ENCODE data around the gene NES. TPM values are rescaled to one million over a fixed set of nuclear protein-coding genes. Genes with fewer than 3 reads are reported as not detected.

The NES gene
- total RNA-seq, 2 experiments from 2014 or later, result 0.07 TPM; not detected in 1

DNA sequence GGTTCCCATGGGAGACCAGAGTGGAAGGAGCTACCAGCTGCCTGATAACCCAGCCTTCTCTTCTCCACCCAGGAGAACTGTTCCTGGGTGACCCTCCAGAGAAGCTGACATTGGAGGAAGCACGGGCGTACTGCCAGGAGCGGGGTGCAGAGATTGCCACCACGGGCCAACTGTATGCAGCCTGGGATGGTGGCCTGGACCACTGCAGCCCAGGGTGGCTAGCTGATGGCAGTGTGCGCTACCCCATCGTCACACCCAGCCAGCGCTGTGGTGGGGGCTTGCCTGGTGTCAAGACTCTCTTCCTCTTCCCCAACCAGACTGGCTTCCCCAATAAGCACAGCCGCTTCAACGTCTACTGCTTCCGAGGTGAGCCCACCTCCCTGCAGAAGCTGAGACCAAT lies 28.7 kb downstream of the NES start:
- Mint-ChIP-seq H3K36me3 (no peaks in the 10 kb centered on the region), H3K27me3 (peaks cover 68% of the 10 kb centered on the region), H3K4me1 (ENCODE audit: low read depth) (peaks cover 4% of the 10 kb centered on the region), H3K4me3 (no peak overlapping the region), H3K9me3 (no peaks in the 10 kb centered on the region), H3K27ac (no peak overlapping the region)
- intact Hi-C loops (cut with micrococcal nuclease), result no loop called here
- CTCF ChIA-PET, result interaction anchor here (0.6 to 2.9 kb wide), 13 partner anchors 10 to 262 kb away, joined by 3 to 19 read pairs (median 4); no protein-coding TSS in a partner anchor
- DNase-seq, result no peak
- POLR2A ChIA-PET, result no interaction called here

- POLR2A ChIA-PET, result no interaction called here
These were observed 29.9 kb downstream of the NES start for GRCh38 chr1:156647351-156647750.

DNA sequence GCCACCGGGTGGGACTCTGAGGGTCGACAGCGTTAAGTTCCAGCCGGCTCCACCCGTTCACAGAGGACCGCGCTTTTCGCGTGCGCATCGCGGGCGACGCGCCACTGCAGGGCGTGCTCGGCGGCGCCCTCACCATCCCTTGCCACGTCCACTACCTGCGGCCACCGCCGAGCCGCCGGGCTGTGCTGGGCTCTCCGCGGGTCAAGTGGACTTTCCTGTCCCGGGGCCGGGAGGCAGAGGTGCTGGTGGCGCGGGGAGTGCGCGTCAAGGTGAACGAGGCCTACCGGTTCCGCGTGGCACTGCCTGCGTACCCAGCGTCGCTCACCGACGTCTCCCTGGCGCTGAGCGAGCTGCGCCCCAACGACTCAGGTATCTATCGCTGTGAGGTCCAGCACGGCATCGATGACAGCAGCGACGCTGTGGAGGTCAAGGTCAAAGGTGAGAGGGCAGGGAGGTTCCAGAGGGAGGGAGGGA lies 30.4 kb downstream of the NES start:
- Mint-ChIP-seq H3K36me3 (no peaks in the 10 kb centered on the region), H3K4me3 (no peak overlapping the region)

More at GRCh38 chr1:156647351-156647750, 29.9 kb downstream of the NES start:
- peaks cover 67% of the 10 kb centered on the region for H3K27me3 Mint-ChIP-seq
- H3K36me3 Mint-ChIP-seq, result no peaks in the 10 kb centered on the region
- no peak overlapping the region for H3K4me3 Mint-ChIP-seq
- peaks cover 12% of the 10 kb centered on the region for H3K4me1 Mint-ChIP-seq (ENCODE audit: low read depth)
- DNase-seq, result no peak
- H3K9me3 Mint-ChIP-seq, result no peaks in the 10 kb centered on the region
- CTCF ChIA-PET, result interaction anchor here (0.8 kb wide), 1 partner anchor 12 kb away, joined by 4 read pairs; no protein-coding TSS in a partner anchor
- intact Hi-C loops (cut with micrococcal nuclease), result no loop called here
- H3K27ac Mint-ChIP-seq, result no peak overlapping the region

DNA sequence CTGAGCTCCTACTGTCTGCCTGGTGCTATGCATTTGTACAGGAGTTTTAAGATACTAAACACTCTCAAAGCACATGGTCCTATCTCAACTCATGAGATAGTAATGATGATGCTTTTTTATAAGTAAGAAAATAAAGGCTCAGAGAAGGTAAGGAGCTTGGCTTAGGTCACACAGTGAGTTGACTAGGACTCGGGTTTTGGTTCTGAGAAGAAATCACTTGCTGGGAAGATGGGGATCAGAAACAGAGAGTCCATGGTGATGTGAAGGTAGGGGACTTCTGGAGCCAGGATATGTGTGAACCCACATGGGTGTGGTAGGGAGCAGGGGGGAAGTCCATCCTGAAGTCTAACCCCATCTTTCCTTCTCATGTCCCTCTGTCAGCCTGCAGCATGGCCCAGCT lies 31.5 kb downstream of the NES start:
- CTCF ChIA-PET, result interaction anchor here (1.9 to 3.3 kb wide), 2 partner anchors 13 to 19 kb away, joined by 12 to 30 read pairs; no protein-coding TSS in a partner anchor

More for the DNA sequence above, 30.4 kb downstream of the NES start:
- POLR2A ChIA-PET, result no interaction called here
- intact Hi-C loops (cut with micrococcal nuclease), result no loop called here
- CTCF ChIA-PET, result interaction anchor here (1.9 kb wide), 1 partner anchor 20 kb away, joined by 12 read pairs; no protein-coding TSS in a partner anchor
- Mint-ChIP-seq H3K9me3 (no peaks in the 10 kb centered on the region), H3K27me3 (peaks cover 65% of the 10 kb centered on the region), H3K27ac (no peak overlapping the region), H3K4me1 (ENCODE audit: low read depth) (peaks cover 13% of the 10 kb centered on the region)
- no peak for DNase-seq

DNA sequence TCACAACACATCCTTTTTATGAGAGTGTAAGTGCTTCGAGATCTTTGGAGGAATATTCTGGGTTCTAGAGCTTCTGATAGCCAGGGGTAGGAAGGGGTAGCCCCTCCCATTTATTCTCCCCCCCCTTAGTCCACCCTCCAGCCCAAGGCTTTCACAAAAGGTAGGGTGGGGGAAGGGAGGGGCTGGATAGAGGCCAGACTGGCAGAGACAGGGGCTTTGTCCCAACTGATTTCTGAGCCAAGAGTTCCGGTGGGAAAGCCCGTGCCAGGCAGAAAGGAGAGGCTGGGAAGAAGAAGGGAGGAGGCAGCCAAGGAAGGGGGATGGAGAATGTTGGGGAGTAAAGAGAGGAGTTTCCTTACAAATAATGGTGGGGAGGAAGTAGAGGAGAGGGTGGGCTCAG lies 32.2 kb downstream of the NES start:
- H3K9me3 Mint-ChIP-seq, result no peaks in the 10 kb centered on the region
- no peak overlapping the region for H3K27ac Mint-ChIP-seq
- no peak overlapping the region for H3K4me3 Mint-ChIP-seq
- H3K4me1 Mint-ChIP-seq (ENCODE audit: low read depth), result peaks cover 24% of the 10 kb centered on the region
- intact Hi-C loops (cut with micrococcal nuclease), result no loop called here
- DNase-seq, result no peak
- peaks cover 73% of the 10 kb centered on the region for H3K27me3 Mint-ChIP-seq
- ChIA-PET CTCF (interaction anchor here (1.9 to 3.3 kb wide), 2 partner anchors 13 to 18 kb away, joined by 12 to 30 read pairs; no protein-coding TSS in a partner anchor), POLR2A (no interaction called here)
- no peaks in the 10 kb centered on the region for H3K36me3 Mint-ChIP-seq

More for the DNA sequence above, 31.5 kb downstream of the NES start:
- Mint-ChIP-seq H3K4me1 (ENCODE audit: low read depth) (peaks cover 23% of the 10 kb centered on the region), H3K36me3 (no peaks in the 10 kb centered on the region), H3K9me3 (no peaks in the 10 kb centered on the region), H3K27me3 (peaks cover 69% of the 10 kb centered on the region), H3K27ac (no peak overlapping the region), H3K4me3 (no peak overlapping the region)
- POLR2A ChIA-PET, result no interaction called here
- no peak for DNase-seq
- intact Hi-C loops (cut with micrococcal nuclease), result no loop called here

- POLR2A ChIA-PET, result no interaction called here
- Mint-ChIP-seq H3K27me3 (peaks cover 76% of the 10 kb centered on the region), H3K4me3 (no peak overlapping the region), H3K9me3 (no peaks in the 10 kb centered on the region), H3K27ac (no peak overlapping the region), H3K36me3 (no peaks in the 10 kb centered on the region), H3K4me1 (ENCODE audit: low read depth) (peaks cover 24% of the 10 kb centered on the region)
- no peak for DNase-seq
- intact Hi-C loops (cut with micrococcal nuclease), result no loop called here
- CTCF ChIA-PET, result interaction anchor here (1.3 to 5.2 kb wide), 5 partner anchors 14 to 259 kb away, joined by 4 to 34 read pairs (median 12); partner anchors contain the start of gene CRABP2
These were observed 32.6 kb downstream of the NES start for GRCh38 chr1:156644640-156645039.

- H3K27me3 Mint-ChIP-seq, result peaks cover 80% of the 10 kb centered on the region
- H3K9me3 Mint-ChIP-seq, result no peaks in the 10 kb centered on the region
- no peak overlapping the region for H3K27ac Mint-ChIP-seq
- H3K36me3 Mint-ChIP-seq, result no peaks in the 10 kb centered on the region
- peaks cover 24% of the 10 kb centered on the region for H3K4me1 Mint-ChIP-seq (ENCODE audit: low read depth)
- intact Hi-C loops (cut with micrococcal nuclease), result no loop called here
- H3K4me3 Mint-ChIP-seq, result no peak overlapping the region
- ChIA-PET POLR2A (no interaction called here), CTCF (interaction anchor here (0.8 to 5.2 kb wide), 9 partner anchors 14 to 258 kb away, joined by 3 to 34 read pairs (median 4); partner anchors contain the start of genes CRABP2 and NES)
- DNase-seq, result no peak
These were observed 33.1 kb downstream of the NES start for GRCh38 chr1:156644146-156644545.

GRCh38 chr1:156643778-156644092 lies 33.5 kb downstream of the NES start:
- Mint-ChIP-seq H3K27me3 (peaks cover 80% of the 10 kb centered on the region), H3K36me3 (no peaks in the 10 kb centered on the region), H3K9me3 (no peaks in the 10 kb centered on the region), H3K27ac (no peak overlapping the region), H3K4me1 (ENCODE audit: low read depth) (peaks cover 24% of the 10 kb centered on the region), H3K4me3 (no peak overlapping the region)
- DNase-seq, result peak; percentile 65
- ChIA-PET POLR2A (interaction anchor here (1.0 kb wide), 1 partner anchor 41 kb away, joined by 3 read pairs; no protein-coding TSS in a partner anchor), CTCF (interaction anchor here (0.8 to 5.2 kb wide), 9 partner anchors 15 to 258 kb away, joined by 3 to 34 read pairs (median 4); partner anchors contain the start of genes CRABP2 and NES)
- intact Hi-C loops (cut with micrococcal nuclease), result no loop called here

DNA sequence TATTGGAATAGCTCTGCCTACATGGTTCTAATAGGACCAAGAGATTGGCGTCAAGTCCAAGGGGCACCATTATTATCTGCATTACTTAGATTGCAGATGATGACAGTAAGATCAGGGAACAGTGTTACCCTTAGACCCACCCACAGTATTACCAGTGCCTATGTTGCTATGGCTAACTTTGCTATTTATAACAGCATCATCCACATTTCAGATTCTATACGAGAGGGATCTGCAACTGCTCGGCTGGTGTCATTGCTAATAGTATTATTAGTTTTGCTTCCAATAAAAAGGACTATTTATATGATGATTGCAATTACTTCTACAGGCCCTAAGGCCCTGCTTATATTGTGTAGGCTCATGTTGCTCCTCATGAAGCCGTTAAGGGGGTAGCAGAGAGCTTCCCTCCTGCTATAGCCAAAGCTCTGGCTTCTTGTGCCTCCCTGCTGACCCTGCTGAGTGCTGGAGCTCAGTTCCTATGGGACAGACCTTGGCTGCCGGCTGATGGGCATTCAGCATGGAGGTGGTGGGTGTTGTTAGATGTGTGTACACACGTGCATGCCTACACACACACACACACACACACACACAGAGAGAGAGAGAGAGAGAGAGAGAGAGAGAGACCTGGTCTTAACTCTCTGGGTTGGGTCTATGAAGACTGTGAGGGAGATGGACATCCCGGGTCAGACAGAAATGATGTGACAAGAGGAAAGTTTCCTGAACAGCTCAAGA lies 34.0 kb downstream of the NES start:
- no peak overlapping the region for H3K4me3 Mint-ChIP-seq
- ChIA-PET POLR2A (interaction anchor here (1.0 kb wide), 1 partner anchor 42 kb away, joined by 3 read pairs; no protein-coding TSS in a partner anchor), CTCF (interaction anchor here (0.8 to 5.2 kb wide), 9 partner anchors 15 to 257 kb away, joined by 3 to 34 read pairs (median 4); partner anchors contain the start of genes CRABP2 and NES)
- H3K27ac Mint-ChIP-seq, result no peak overlapping the region
- DNase-seq, result no peak
- peaks cover 24% of the 10 kb centered on the region for H3K4me1 Mint-ChIP-seq (ENCODE audit: low read depth)
- no peaks in the 10 kb centered on the region for H3K9me3 Mint-ChIP-seq
- no peaks in the 10 kb centered on the region for H3K36me3 Mint-ChIP-seq
- H3K27me3 Mint-ChIP-seq, result peaks cover 80% of the 10 kb centered on the region
- intact Hi-C loops (cut with micrococcal nuclease), result no loop called here

DNA sequence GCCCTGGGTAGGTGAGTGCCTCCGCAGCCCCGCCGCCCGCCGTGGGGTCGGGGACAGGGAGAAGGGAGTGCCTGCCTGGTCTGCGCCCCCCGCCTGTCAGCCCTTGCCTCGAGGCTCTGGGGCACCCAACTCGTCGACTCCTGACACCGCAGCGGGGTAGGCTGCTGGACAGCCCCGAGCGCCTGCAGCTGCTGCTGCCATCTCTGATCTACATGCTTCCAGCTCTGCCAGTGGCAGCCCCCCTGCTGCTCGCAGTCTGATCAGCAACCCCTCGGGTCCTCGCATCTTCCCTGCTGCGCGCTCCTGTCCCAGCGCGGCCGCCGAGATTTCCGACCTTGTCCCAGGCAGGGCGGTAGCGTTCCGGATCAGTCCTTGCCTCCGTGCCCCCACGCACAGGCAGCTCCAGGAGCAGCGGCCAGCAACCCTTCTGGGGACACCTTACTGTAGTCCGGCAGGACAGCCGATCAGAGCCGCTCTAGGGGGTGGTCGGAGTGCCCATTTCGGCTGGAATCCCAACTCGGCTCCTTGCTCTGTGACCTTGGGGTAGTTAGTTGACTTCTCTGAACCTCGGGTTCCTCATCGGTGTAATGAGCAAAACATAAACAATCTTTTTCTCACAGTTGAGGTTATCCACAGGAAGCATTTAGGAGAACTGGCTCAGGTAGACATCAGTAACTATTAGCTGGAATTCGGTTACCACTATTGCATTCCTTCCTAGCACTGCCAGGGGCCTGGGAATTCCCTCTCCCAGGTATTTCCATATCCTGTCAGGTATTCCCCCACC lies 34.8 kb downstream of the NES start:
- H3K4me1 Mint-ChIP-seq (ENCODE audit: low read depth), result peaks cover 24% of the 10 kb centered on the region
- intact Hi-C loops (cut with micrococcal nuclease), result no loop called here

DNA sequence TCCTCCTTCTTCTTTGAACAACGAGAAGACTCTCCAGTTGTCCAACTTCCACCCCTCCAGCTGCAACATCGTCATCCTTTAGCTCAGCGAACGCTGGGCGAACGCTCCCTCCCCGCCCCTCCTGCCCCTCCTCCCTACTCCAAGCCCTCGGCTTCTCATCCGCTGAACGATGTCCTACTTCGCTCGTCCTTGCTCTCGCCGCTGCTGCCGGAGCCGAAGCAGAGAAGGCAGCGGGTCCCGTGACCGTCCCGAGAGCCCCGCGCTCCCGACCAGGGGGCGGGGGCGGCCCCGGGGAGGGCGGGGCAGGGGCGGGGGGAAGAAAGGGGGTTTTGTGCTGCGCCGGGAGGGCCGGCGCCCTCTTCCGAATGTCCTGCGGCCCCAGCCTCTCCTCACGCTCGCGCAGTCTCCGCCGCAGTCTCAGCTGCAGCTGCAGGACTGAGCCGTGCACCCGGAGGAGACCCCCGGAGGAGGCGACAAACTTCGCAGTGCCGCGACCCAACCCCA lies 35.4 kb downstream of the NES start, which contains the start of gene BCAN:
Gene BCAN, plus strand, starts transcription at position 357 of the 504 bp plus-strand sequence. CDS start 3,938 bp downstream, outside the sequence.
- Mint-ChIP-seq H3K4me1 (ENCODE audit: low read depth) (peaks cover 24% of the 10 kb centered on the region), H3K36me3 (no peaks in the 10 kb centered on the region), H3K4me3 (no peak within 1 kb of the TSS), H3K9me3 (no peaks in the 10 kb centered on the region), H3K27me3 (peaks cover 75% of the 10 kb centered on the region), H3K27ac (no peak within 1 kb of the TSS)
- intact Hi-C loops (cut with micrococcal nuclease), result no loop called here
- DNase-seq, result peak; percentile 34
- ChIA-PET POLR2A (no interaction called here), CTCF (interaction anchor here (0.7 to 5.2 kb wide), 7 partner anchors 13 to 161 kb away, joined by 3 to 34 read pairs (median 5); no protein-coding TSS in a partner anchor)

More for the DNA sequence above, 34.8 kb downstream of the NES start:
- Mint-ChIP-seq H3K36me3 (no peaks in the 10 kb centered on the region), H3K4me3 (no peak overlapping the region), H3K27ac (no peak overlapping the region), H3K9me3 (no peaks in the 10 kb centered on the region), H3K27me3 (peaks cover 76% of the 10 kb centered on the region)
- DNase-seq, result no peak
- CTCF ChIA-PET, result interaction anchor here (1.0 to 5.2 kb wide), 9 partner anchors 15 to 162 kb away, joined by 3 to 34 read pairs (median 4); partner anchors contain the start of gene NES
- POLR2A ChIA-PET, result interaction anchor here (1.0 kb wide), 1 partner anchor 42 kb away, joined by 3 read pairs; no protein-coding TSS in a partner anchor
